PFSK-1 (cell line): ENCODE data around the gene SMAD3.
A peak's percentile ranks its signal among the peaks of the same experiment; 100 is the strongest.

Source experiments
- FOXP2 ChIP-seq: optimal IDR thresholded peaks from 2 replicates; pipeline ENCODE3; 2011; ENCODE audit warnings: borderline replicate concordance, control low read depth, inconsistent platforms; ENCODE audit not compliant: insufficient read depth; ENCODE audit errors: extremely low read length, extremely low read depth
- POLR2AphosphoS5 ChIP-seq: IDR thresholded peaks from 2 replicates; pipeline ENCODE4 v1.6.1; 2012; ENCODE audit warnings: low read depth, mild to moderate bottlenecking, control low read depth, low read length, moderate library complexity
- REST ChIP-seq, 2 experiments: IDR thresholded peaks; 2 replicates each; pipeline versions ENCODE4 v1.6.1 to v1.8.0; 2011 to 2012; ENCODE audit warnings: low read depth in 2 of 2, low read length in 2 of 2, control low read depth in 1 of 2, inconsistent platforms in 1 of 2, mild to moderate bottlenecking in 1 of 2, moderate library complexity in 1 of 2; ENCODE audit not compliant: insufficient read depth in 1 of 2
- SIN3A ChIP-seq: IDR thresholded peaks from 2 replicates; pipeline ENCODE4 v1.6.1; 2012; ENCODE audit warnings: mild to moderate bottlenecking, low read length, moderate library complexity, borderline replicate concordance; ENCODE audit not compliant: insufficient read depth
- TAF1 ChIP-seq: IDR thresholded peaks from 2 replicates; pipeline ENCODE4 v1.6.1; 2012; ENCODE audit warnings: low read length, control low read depth, borderline replicate concordance; ENCODE audit not compliant: insufficient read depth

The SMAD3 gene

GRCh38 chr15:67161881-67162280, 96.5 kb downstream of the SMAD3 start:
- no peak for TF ChIP-seq POLR2AphosphoS5

- TF ChIP-seq REST (IDR thresholded peaks at IDR 0.05; ENCODE audit: insufficient read depth in 1 of 2, low read depth in 2 of 2, low read length in 2 of 2) (no peak), POLR2AphosphoS5 (no peak), TAF1 (no peak), SIN3A (no peak), FOXP2 (no peak)
Observed at GRCh38 chr15:67163180-67163579, 97.8 kb downstream of the SMAD3 start.

- TF ChIP-seq FOXP2 (no peak), TAF1 (no peak), REST (IDR thresholded peaks at IDR 0.05; ENCODE audit: insufficient read depth in 1 of 2, low read depth in 2 of 2, low read length in 2 of 2) (no peak), POLR2AphosphoS5 (no peak)
Observed at GRCh38 chr15:67164401-67164791, 99.0 kb downstream of the SMAD3 start.

GRCh38 chr15:67164811-67165253, 99.4 kb downstream of the SMAD3 start:
- TF ChIP-seq TAF1: no peak
- no peak for TF ChIP-seq SIN3A
- TF ChIP-seq REST (IDR thresholded peaks at IDR 0.05; ENCODE audit: insufficient read depth in 1 of 2, low read depth in 2 of 2, low read length in 2 of 2): no peak
- TF ChIP-seq FOXP2: no peak

- TF ChIP-seq TAF1 (peak; percentile 46; the same call in 1 of the 2 replicates), FOXP2 (no peak), POLR2AphosphoS5 (peak; percentile 13; the same call in 1 of the 2 replicates), REST (IDR thresholded peaks at IDR 0.05; ENCODE audit: insufficient read depth in 1 of 2, low read depth in 2 of 2, low read length in 2 of 2) (0 out of 4 replicates have a peak, but pooled peaks of 1 of the 2 experiments have one; percentile 38), SIN3A (no peak)
Observed at GRCh38 chr15:67165254-67166253, 100.2 kb downstream of the SMAD3 start.
